Brain microvascular endothelial cell (primary cell): ENCODE measurements around the gene TENT5C.

Experiments used
- DNase-seq: peaks from one replicate; pipeline ENCODE4 v3.0.0-alpha.2; 2020
- H3K27ac ChIP-seq: fragments of 250-450 bp; sonication (Bioruptor Pico); 2 replicates; pipeline ENCODE4 v1.5.1; 2020; ENCODE audit warnings: mild to moderate bottlenecking, moderate library complexity
- H3K27me3 ChIP-seq: fragments of 250-450 bp; sonication (Bioruptor Pico); replicated peaks from 2 replicates; pipeline ENCODE4 v1.5.1; 2020; ENCODE audit warnings: mild to moderate bottlenecking
- H3K36me3 ChIP-seq: fragments of 250-450 bp; sonication (Bioruptor Pico); replicated peaks from 2 replicates; pipeline ENCODE4 v1.5.1; 2020; ENCODE audit warnings: mild to moderate bottlenecking
- H3K4me3 ChIP-seq: 2 replicates; pipeline ENCODE4 v1.5.1; 2011; ENCODE audit warnings: low read depth, mild to moderate bottlenecking, control low read depth, low read length, moderate library complexity
- CTCF ChIP-seq: IDR thresholded peaks from 2 replicates; pipeline ENCODE4 v1.5.1; 2011; ENCODE audit warnings: low read depth, mild to moderate bottlenecking, moderate library complexity, low read length, control low read depth, inconsistent platforms; ENCODE audit errors: missing control alignments
- in situ Hi-C: cut with HindIII; loops from 2 replicates; pipeline ENCODE4 v1.10.0; 2017; ENCODE audit warnings: low sequenced_read_pairs, low pct_ligation_motif_present

Gene TENT5C

GRCh38 chr1:117569856-117570255 lies 36.0 kb upstream of the TENT5C start:
- no peaks in the 10 kb centered on the region for H3K27me3 ChIP-seq
- no peak for DNase-seq
- H3K4me3 ChIP-seq: no peak overlapping the region
- no peak overlapping the region for H3K27ac ChIP-seq
- H3K36me3 ChIP-seq: no peaks in the 10 kb centered on the region
- in situ Hi-C loops: no loop called here
- no peak for TF ChIP-seq CTCF

- DNase-seq: no peak
- in situ Hi-C loops: no loop called here
- no peak for TF ChIP-seq CTCF
- H3K27me3 ChIP-seq: no peaks in the 10 kb centered on the region
- no peak overlapping the region for H3K27ac ChIP-seq
- H3K36me3 ChIP-seq: no peaks in the 10 kb centered on the region
- no peak overlapping the region for H3K4me3 ChIP-seq
Measured at GRCh38 chr1:117570988-117571409, 34.8 kb upstream of the TENT5C start.

- TF ChIP-seq CTCF: no peak
- Histone ChIP-seq H3K27me3 (no peaks in the 10 kb centered on the region), H3K27ac (no peak overlapping the region), H3K36me3 (no peaks in the 10 kb centered on the region), H3K4me3 (no peak overlapping the region)
- in situ Hi-C loops: no loop called here
- no peak for DNase-seq
Measured at GRCh38 chr1:117571496-117571895, 34.4 kb upstream of the TENT5C start.

GRCh38 chr1:117572546-117572945 lies 33.3 kb upstream of the TENT5C start:
- Histone ChIP-seq H3K36me3 (no peaks in the 10 kb centered on the region), H3K27me3 (no peaks in the 10 kb centered on the region), H3K27ac (no peak overlapping the region), H3K4me3 (no peak overlapping the region)
- no peak for DNase-seq
- TF ChIP-seq CTCF: no peak
- in situ Hi-C loops: no loop called here

GRCh38 chr1:117573386-117574023 lies 32.3 kb upstream of the TENT5C start:
- peak; percentile 38 for DNase-seq
- TF ChIP-seq CTCF: no peak
- in situ Hi-C loops: no loop called here

More at GRCh38 chr1:117573386-117574023, 32.3 kb upstream of the TENT5C start:
- Histone ChIP-seq H3K27ac (no peak overlapping the region), H3K27me3 (no peaks in the 10 kb centered on the region), H3K36me3 (no peaks in the 10 kb centered on the region), H3K4me3 (no peak overlapping the region)
